Caco-2 (cell line): Measurements from ENCODE around the gene FOSL2. TPM values are rescaled to one million over a fixed set of nuclear protein-coding genes. Genes with fewer than 3 reads are reported as not detected.

ENCODE experiments used
- BruUV-seq: library from RNA; stranded (reverse); fragments of 400-500 nt; replicated peaks from 2 replicates; lab custom pipeline; 2021; lab: Mats Ljungman, UMichigan
- CTCF ChIA-PET: fragments of 300-600 bp; sonication (Branson Sonifier 250); formaldehyde crosslinking; loops from one replicate; lab custom pipeline; 2022; ENCODE audit warnings: antibody characterized with exemption; lab: Charles Lee
- POLR2A ChIA-PET: fragments of 300-600 bp; sonication (Branson Sonifier 250); formaldehyde crosslinking; loops from one replicate; lab custom pipeline; 2022; ENCODE audit warnings: antibody characterized with exemption; lab: Charles Lee
- DNase-seq, 2 experiments: peaks; one replicate each; pipeline versions ENCODE4 v3.0.0 to v3.0.0-alpha.2; 2020 to 2022
- H3K27me3 ChIP-seq: replicated peaks from 2 replicates; pipeline ENCODE4 v1.6.0; 2011; ENCODE audit warnings: low read length; ENCODE audit not compliant: control insufficient read depth, insufficient read depth
- H3K36me3 ChIP-seq: 2 replicates; pipeline ENCODE4 v1.5.1; 2011; ENCODE audit warnings: low read length; ENCODE audit not compliant: control insufficient read depth, insufficient read depth
- H3K4me1 ChIP-seq: fragments of 250-450 bp; sonication (Bioruptor Pico); 2 replicates; pipeline ENCODE4 v1.5.1; 2020; ENCODE audit warnings: mild to moderate bottlenecking
- H3K4me3 ChIP-seq: 2 replicates; pipeline ENCODE4 v1.5.1; 2011; ENCODE audit warnings: low read depth, mild to moderate bottlenecking, control low read depth, low read length
- H3K9me3 ChIP-seq: fragments of 250-450 bp; sonication (Bioruptor Pico); 2 replicates; pipeline ENCODE4 v1.5.1; 2020; ENCODE audit warnings: mild to moderate bottlenecking, moderate library complexity
- H3K27ac Mint-ChIP-seq: one replicate; pipeline ENCODE4 v1.8.0; 2022; ENCODE audit warnings: mixed read lengths; ENCODE audit not compliant: unreplicated experiment
- H3K27me3 Mint-ChIP-seq: one replicate; pipeline ENCODE4 v1.8.0; 2022; ENCODE audit warnings: mixed read lengths; ENCODE audit not compliant: insufficient read depth, unreplicated experiment
- H3K36me3 Mint-ChIP-seq: one replicate; pipeline ENCODE4 v1.8.0; 2022; ENCODE audit warnings: mild to moderate bottlenecking, mixed read lengths; ENCODE audit not compliant: insufficient read depth, unreplicated experiment
- H3K4me1 Mint-ChIP-seq: one replicate; pipeline ENCODE4 v1.8.0; 2022; ENCODE audit warnings: low read depth, mixed read lengths; ENCODE audit not compliant: unreplicated experiment
- H3K4me3 Mint-ChIP-seq: one replicate; pipeline ENCODE4 v1.8.0; 2022; ENCODE audit warnings: mild to moderate bottlenecking, moderate library complexity, mixed read lengths; ENCODE audit not compliant: unreplicated experiment
- H3K9me3 Mint-ChIP-seq: one replicate; pipeline ENCODE4 v1.8.0; 2022; ENCODE audit warnings: mixed read lengths; ENCODE audit not compliant: unreplicated experiment
- CTCF ChIP-seq, 2 experiments: fragments of 200-600 bp in 1 of 2; IDR thresholded peaks; 1 replicate in 1 of 2; 2 replicates in 1 of 2; pipeline versions ENCODE4 v1.5.1 to v1.8.0; 2011 to 2022; ENCODE audit warnings: antibody characterized with exemption in 1 of 2, control low read depth in 1 of 2, inconsistent platforms in 1 of 2, low read depth in 1 of 2, low read length in 1 of 2, mild to moderate bottlenecking in 1 of 2, moderate library complexity in 1 of 2; ENCODE audit not compliant: insufficient read depth in 1 of 2, severe bottlenecking in 1 of 2, unreplicated experiment in 1 of 2
- intact Hi-C: fragments of 100-400 bp; cut with micrococcal nuclease; formaldehyde crosslinking; loops from one replicate; pipeline ENCODE4 v1.10.0; 2022; ENCODE audit not compliant: unreplicated experiment
- total RNA-seq: library from RNA; stranded (reverse); gene quantifications from 2 replicates; pipeline ENCODE4 v1.2.3, GENCODE V29; 2022

The FOSL2 gene
- total RNA-seq, 1 experiment from 2014 or later = 64.6 TPM

- Histone ChIP-seq H3K4me3 (no peak overlapping the region), H3K4me1 (peaks cover 20% of the 10 kb centered on the region), H3K27me3 (no peaks in the 10 kb centered on the region), H3K9me3 (no peaks in the 10 kb centered on the region), H3K36me3 (peaks cover 2% of the 10 kb centered on the region; the same call in 1 of the 2 replicates)
- no peak for DNase-seq
- no peak for TF ChIP-seq CTCF (IDR thresholded peaks at IDR 0.05; ENCODE audit: insufficient read depth in 1 of 2, low read depth in 1 of 2, low read length in 1 of 2, severe bottlenecking in 1 of 2, unreplicated experiment in 1 of 2)
- no TSS peak for BruUV-seq
- ChIA-PET CTCF (interaction anchor here (0.9 kb wide), 1 partner anchor 26 kb away, joined by 3 read pairs; no protein-coding TSS in a partner anchor), POLR2A (no interaction called here)
- Mint-ChIP-seq H3K27me3 (no peaks in the 10 kb centered on the region), H3K36me3 (peaks cover 51% of the 10 kb centered on the region), H3K4me1 (peaks cover 19% of the 10 kb centered on the region), H3K27ac (no peak overlapping the region), H3K9me3 (no peaks in the 10 kb centered on the region), H3K4me3 (no peak overlapping the region)
- intact Hi-C loops = no loop called here
These were observed 30.5 kb downstream of the FOSL2 start for GRCh38 chr2:28422908-28423741.

- TF ChIP-seq CTCF (IDR thresholded peaks at IDR 0.05; ENCODE audit: insufficient read depth in 1 of 2, low read depth in 1 of 2, low read length in 1 of 2, severe bottlenecking in 1 of 2, unreplicated experiment in 1 of 2) = no peak
- 0 out of 2 replicates have a peak, but pooled peaks cover 2% of the 10 kb centered on the region for H3K36me3 ChIP-seq
- Mint-ChIP-seq H3K36me3 (peaks cover 46% of the 10 kb centered on the region), H3K27me3 (no peaks in the 10 kb centered on the region), H3K4me3 (no peak overlapping the region), H3K9me3 (no peaks in the 10 kb centered on the region), H3K27ac (no peak overlapping the region), H3K4me1 (peaks cover 19% of the 10 kb centered on the region)
- ChIA-PET POLR2A (no interaction called here), CTCF (no interaction called here)
- H3K9me3 ChIP-seq = no peaks in the 10 kb centered on the region
- BruUV-seq = no TSS peak
- peaks cover 16% of the 10 kb centered on the region for H3K4me1 ChIP-seq
- DNase-seq = no peak
- no peak overlapping the region for H3K4me3 ChIP-seq
- no peaks in the 10 kb centered on the region for H3K27me3 ChIP-seq
- intact Hi-C loops = no loop called here
These were observed 31.4 kb downstream of the FOSL2 start for GRCh38 chr2:28423856-28424605.

- no peaks in the 10 kb centered on the region for H3K27me3 Mint-ChIP-seq
- H3K4me3 Mint-ChIP-seq = no peak overlapping the region
These were observed 32.3 kb downstream of the FOSL2 start for GRCh38 chr2:28424799-28425463.

More at GRCh38 chr2:28424799-28425463, 32.3 kb downstream of the FOSL2 start:
- POLR2A ChIA-PET = no interaction called here
- TF ChIP-seq CTCF (IDR thresholded peaks at IDR 0.05; ENCODE audit: insufficient read depth in 1 of 2, low read depth in 1 of 2, low read length in 1 of 2, severe bottlenecking in 1 of 2, unreplicated experiment in 1 of 2) = no peak
- Mint-ChIP-seq H3K4me1 (peaks cover 11% of the 10 kb centered on the region), H3K27ac (no peak overlapping the region), H3K36me3 (peaks cover 37% of the 10 kb centered on the region), H3K9me3 (no peaks in the 10 kb centered on the region)
- no peak for DNase-seq
- BruUV-seq = no TSS peak
- Histone ChIP-seq H3K9me3 (no peaks in the 10 kb centered on the region), H3K4me3 (no peak overlapping the region), H3K36me3 (0 out of 2 replicates have a peak, but pooled peaks cover 2% of the 10 kb centered on the region), H3K4me1 (peaks cover 7% of the 10 kb centered on the region), H3K27me3 (no peaks in the 10 kb centered on the region)
- intact Hi-C loops = no loop called here
- CTCF ChIA-PET = no interaction called here
